GM23338 (cell line): ENCODE data around the gene TNFSF13. TPM values are rescaled to one million over a fixed set of nuclear protein-coding genes. Genes with fewer than 3 reads are reported as not detected.

ENCODE experiments used
- ATAC-seq: fragments of 200-7000 bp; cut with Tn5 transposase; 3 replicates; pipeline ENCODE4 v1.9.1; 2020
- DNase-seq: peaks from one replicate; pipeline ENCODE4 v3.0.0-alpha.2; 2015; ENCODE audit warnings: low spot score
- H2AFZ ChIP-seq: fragments of 200-600 bp; sonication (generic); 2 replicates; pipeline ENCODE4 v1.8.0; 2016; ENCODE audit warnings: antibody characterized with exemption, mild to moderate bottlenecking, moderate library complexity
- H3F3A ChIP-seq: fragments of 200-600 bp; sonication (generic); replicated peaks from 2 replicates; pipeline ENCODE4 v1.8.0; 2017; ENCODE audit warnings: antibody characterized with exemption, mixed run types, low read depth
- H3K27ac ChIP-seq: fragments of 200-600 bp; sonication (generic); 2 replicates; pipeline ENCODE4 v1.6.1; 2016; ENCODE audit warnings: low read depth
- H3K27me3 ChIP-seq: fragments of 200-600 bp; sonication (generic); 2 replicates; pipeline ENCODE4 v1.8.0; 2016; ENCODE audit warnings: mild to moderate bottlenecking, mixed run types, moderate library complexity; ENCODE audit not compliant: insufficient read depth
- H3K36me3 ChIP-seq: fragments of 200-600 bp; sonication (generic); 2 replicates; pipeline ENCODE4 v1.8.0; 2016; ENCODE audit warnings: mild to moderate bottlenecking; ENCODE audit not compliant: insufficient read depth
- H3K4me1 ChIP-seq: fragments of 200-600 bp; sonication (generic); 2 replicates; pipeline ENCODE4 v1.8.0; 2016; ENCODE audit warnings: mild to moderate bottlenecking, moderate library complexity; ENCODE audit not compliant: insufficient read depth
- H3K4me2 ChIP-seq: fragments of 200-600 bp; sonication (generic); 2 replicates; pipeline ENCODE4 v1.7.1; 2017; ENCODE audit warnings: mixed run types
- H3K4me3 ChIP-seq: fragments of 200-600 bp; sonication (generic); 2 replicates; pipeline ENCODE4 v1.6.1; 2016; ENCODE audit warnings: mixed run types
- H3K79me2 ChIP-seq: fragments of 200-600 bp; sonication (generic); replicated peaks from 2 replicates; pipeline ENCODE4 v1.8.0; 2017; ENCODE audit warnings: mild to moderate bottlenecking; ENCODE audit not compliant: insufficient read depth
- H3K9me2 ChIP-seq: fragments of 200-600 bp; sonication (generic); 2 replicates; pipeline ENCODE4 v1.8.0; 2017; ENCODE audit not compliant: insufficient read depth
- H4K20me1 ChIP-seq: fragments of 200-600 bp; sonication (generic); replicated peaks from 2 replicates; pipeline ENCODE4 v1.8.0; 2017; ENCODE audit warnings: mild to moderate bottlenecking; ENCODE audit not compliant: insufficient read depth
- H3K27ac Mint-ChIP-seq: 2 replicates; pipeline ENCODE4 v1.8.0; 2020; ENCODE audit warnings: inconsistent platforms, mild to moderate bottlenecking, moderate library complexity, mixed read lengths
- H3K27me3 Mint-ChIP-seq: 3 replicates; pipeline ENCODE4 v1.8.0; 2022; ENCODE audit warnings: low read depth, mild to moderate bottlenecking, moderate library complexity, mixed read lengths, inconsistent platforms; ENCODE audit not compliant: insufficient read depth, poor library complexity
- H3K36me3 Mint-ChIP-seq: 3 replicates; pipeline ENCODE4 v1.8.0; 2021; ENCODE audit warnings: low read depth, mild to moderate bottlenecking, inconsistent platforms, moderate library complexity, mixed read lengths
- H3K4me1 Mint-ChIP-seq: 3 replicates; pipeline ENCODE4 v1.8.0; 2020; ENCODE audit warnings: mild to moderate bottlenecking, inconsistent platforms, mixed read lengths
- H3K4me3 Mint-ChIP-seq: 3 replicates; pipeline ENCODE4 v1.8.0; 2021; ENCODE audit warnings: moderate library complexity, mild to moderate bottlenecking, inconsistent platforms, mixed read lengths
- H3K9me3 Mint-ChIP-seq: 3 replicates; pipeline ENCODE4 v1.8.0; 2020; ENCODE audit warnings: moderate library complexity, mild to moderate bottlenecking, inconsistent platforms, mixed read lengths
- CREB1 ChIP-seq: fragments of 250-450 bp; sonication (Bioruptor Pico); IDR thresholded peaks from 2 replicates; pipeline ENCODE4 v1.5.0; 2020; ENCODE audit warnings: low read depth, mild to moderate bottlenecking, moderate library complexity
- EZH2 ChIP-seq: fragments of 200-600 bp; sonication (generic); IDR thresholded peaks from one replicate; pipeline ENCODE4 v1.8.0; 2017; ENCODE audit warnings: antibody characterized with exemption, mild to moderate bottlenecking, low read depth; ENCODE audit not compliant: unreplicated experiment
- JUNB ChIP-seq: IDR thresholded peaks from one replicate; pipeline ENCODE4 v1.6.1; 2016; ENCODE audit warnings: antibody characterized with exemption; ENCODE audit not compliant: unreplicated experiment
- NANOG ChIP-seq: IDR thresholded peaks from 2 replicates; pipeline ENCODE4 v1.6.1; 2016; ENCODE audit warnings: antibody characterized with exemption, borderline replicate concordance
- POLR2AphosphoS5 ChIP-seq: IDR thresholded peaks from 2 replicates; pipeline ENCODE4 v1.6.1; 2016; ENCODE audit warnings: antibody characterized with exemption, low read depth
- STAT1 ChIP-seq: IDR thresholded peaks from one replicate; pipeline ENCODE4 v1.6.1; 2016; ENCODE audit warnings: antibody characterized with exemption; ENCODE audit not compliant: unreplicated experiment
- ZNF114 ChIP-seq: fragments of 250-450 bp; sonication (Bioruptor Pico); IDR thresholded peaks from 2 replicates; pipeline ENCODE4 v1.5.0; 2020; ENCODE audit warnings: mild to moderate bottlenecking, moderate library complexity
- ZNF331 ChIP-seq: fragments of 250-450 bp; sonication (Bioruptor Pico); IDR thresholded peaks from 2 replicates; pipeline ENCODE4 v1.5.0; 2020; ENCODE audit warnings: low read depth, mild to moderate bottlenecking, moderate library complexity
- polyA plus RNA-seq: library from polyadenylated mRNA; unstranded; fragments of >200 nt; fragmentation: Nextera tagmentation; extraction: Ambion mirVana; gene quantifications from 2 replicates; pipeline ENCODE4 v1.2.1, GENCODE V29; 2016
- total RNA-seq: library from RNA; depleted of rRNA; stranded (reverse); fragments of >200 nt; shearing (Covaris generic); gene quantifications from 2 replicates; pipeline ENCODE4 v1.2.3, GENCODE V29; 2014
- TF ChIP-seq, protein P1 (sequence below): IDR thresholded peaks from 2 replicates; pipeline ENCODE4 v1.6.1; 2016; ENCODE audit warnings: antibody characterized with exemption
- TF ChIP-seq, protein P2 (sequence below): fragments of 250-450 bp; sonication (Bioruptor Pico); IDR thresholded peaks from 2 replicates; pipeline ENCODE4 v1.5.0; 2020; ENCODE audit warnings: mild to moderate bottlenecking, moderate library complexity
- TF ChIP-seq, protein P3 (sequence below), 2 experiments: fragments of 200-600 bp in 1 of 2; sonication (generic) in 1 of 2; conservative IDR thresholded peaks; 2 replicates each; pipeline versions ENCODE4 v1.5.1 to v1.6.1; 2016 to 2017; ENCODE audit warnings: antibody characterized with exemption in 2 of 2, low read depth in 2 of 2, mild to moderate bottlenecking in 2 of 2, moderate library complexity in 1 of 2
- TF ChIP-seq, protein P4 (sequence below): IDR thresholded peaks from one replicate; pipeline ENCODE4 v1.6.1; 2018; ENCODE audit warnings: antibody characterized with exemption; ENCODE audit not compliant: unreplicated experiment

The TNFSF13 gene
- total and polyA plus RNA-seq, 2 experiments from 2014 or later, result 2.2 TPM; not detected in 1

DNA sequence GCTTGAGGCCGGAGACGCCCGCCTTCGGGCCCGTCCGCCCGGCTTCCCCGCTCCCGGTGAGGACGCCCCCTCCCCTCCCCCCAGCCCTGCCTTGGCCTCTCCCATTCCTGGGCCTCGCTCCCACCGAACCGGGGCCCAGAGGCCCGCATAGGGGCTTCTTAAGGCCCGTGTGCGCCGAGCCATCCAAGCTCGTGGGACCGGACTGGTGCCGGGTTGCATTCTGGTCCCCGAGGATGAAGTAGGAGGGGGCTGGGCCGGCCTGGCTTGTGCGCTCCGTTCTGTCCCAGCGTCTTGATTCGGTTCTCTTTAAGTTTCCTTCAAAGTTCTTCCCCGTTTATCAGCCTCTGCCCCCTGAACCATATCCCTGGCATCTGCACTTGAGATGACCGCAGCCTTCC is 3.7 kb downstream of the TNFSF13 start:
- Histone ChIP-seq H3F3A (peaks cover 29% of the 10 kb centered on the region), H2AFZ (0 out of 2 replicates have a peak overlapping the region, but pooled peaks have one; percentile 32), H3K4me1 (peaks cover 42% of the 10 kb centered on the region), H3K27ac (peak overlapping the region; percentile 63), H3K4me2 (peak overlapping the region; percentile 99), H4K20me1 (peaks cover 10% of the 10 kb centered on the region), H3K27me3 (no peaks in the 10 kb centered on the region), H3K9me2 (no peaks in the 10 kb centered on the region), H3K36me3 (peaks cover 23% of the 10 kb centered on the region; the same call in 1 of the 2 replicates), H3K4me3 (peak overlapping the region; percentile 96), H3K79me2 (peaks cover 44% of the 10 kb centered on the region)
- Mint-ChIP-seq H3K27me3 (peaks cover 24% of the 10 kb centered on the region), H3K27ac (peak overlapping the region; percentile 93), H3K4me1 (peaks cover 43% of the 10 kb centered on the region), H3K4me3 (peak overlapping the region; percentile 93), H3K36me3 (peaks cover 43% of the 10 kb centered on the region), H3K9me3 (no peaks in the 10 kb centered on the region)
- DNase-seq (peak; percentile 64), ATAC-seq (peak; percentile 10)
- TF ChIP-seq, protein P1, sequence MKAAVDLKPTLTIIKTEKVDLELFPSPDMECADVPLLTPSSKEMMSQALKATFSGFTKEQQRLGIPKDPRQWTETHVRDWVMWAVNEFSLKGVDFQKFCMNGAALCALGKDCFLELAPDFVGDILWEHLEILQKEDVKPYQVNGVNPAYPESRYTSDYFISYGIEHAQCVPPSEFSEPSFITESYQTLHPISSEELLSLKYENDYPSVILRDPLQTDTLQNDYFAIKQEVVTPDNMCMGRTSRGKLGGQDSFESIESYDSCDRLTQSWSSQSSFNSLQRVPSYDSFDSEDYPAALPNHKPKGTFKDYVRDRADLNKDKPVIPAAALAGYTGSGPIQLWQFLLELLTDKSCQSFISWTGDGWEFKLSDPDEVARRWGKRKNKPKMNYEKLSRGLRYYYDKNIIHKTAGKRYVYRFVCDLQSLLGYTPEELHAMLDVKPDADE, result no peak
- TF ChIP-seq JUNB (no peak), ZNF331 (CRISPR knock-in tag) (no peak), STAT1 (no peak), ZNF114 (CRISPR knock-in tag) (no peak), CREB1 (CRISPR knock-in tag) (no peak), POLR2AphosphoS5 (no peak), NANOG (no peak), EZH2 (no peak)
- TF ChIP-seq, protein P2, sequence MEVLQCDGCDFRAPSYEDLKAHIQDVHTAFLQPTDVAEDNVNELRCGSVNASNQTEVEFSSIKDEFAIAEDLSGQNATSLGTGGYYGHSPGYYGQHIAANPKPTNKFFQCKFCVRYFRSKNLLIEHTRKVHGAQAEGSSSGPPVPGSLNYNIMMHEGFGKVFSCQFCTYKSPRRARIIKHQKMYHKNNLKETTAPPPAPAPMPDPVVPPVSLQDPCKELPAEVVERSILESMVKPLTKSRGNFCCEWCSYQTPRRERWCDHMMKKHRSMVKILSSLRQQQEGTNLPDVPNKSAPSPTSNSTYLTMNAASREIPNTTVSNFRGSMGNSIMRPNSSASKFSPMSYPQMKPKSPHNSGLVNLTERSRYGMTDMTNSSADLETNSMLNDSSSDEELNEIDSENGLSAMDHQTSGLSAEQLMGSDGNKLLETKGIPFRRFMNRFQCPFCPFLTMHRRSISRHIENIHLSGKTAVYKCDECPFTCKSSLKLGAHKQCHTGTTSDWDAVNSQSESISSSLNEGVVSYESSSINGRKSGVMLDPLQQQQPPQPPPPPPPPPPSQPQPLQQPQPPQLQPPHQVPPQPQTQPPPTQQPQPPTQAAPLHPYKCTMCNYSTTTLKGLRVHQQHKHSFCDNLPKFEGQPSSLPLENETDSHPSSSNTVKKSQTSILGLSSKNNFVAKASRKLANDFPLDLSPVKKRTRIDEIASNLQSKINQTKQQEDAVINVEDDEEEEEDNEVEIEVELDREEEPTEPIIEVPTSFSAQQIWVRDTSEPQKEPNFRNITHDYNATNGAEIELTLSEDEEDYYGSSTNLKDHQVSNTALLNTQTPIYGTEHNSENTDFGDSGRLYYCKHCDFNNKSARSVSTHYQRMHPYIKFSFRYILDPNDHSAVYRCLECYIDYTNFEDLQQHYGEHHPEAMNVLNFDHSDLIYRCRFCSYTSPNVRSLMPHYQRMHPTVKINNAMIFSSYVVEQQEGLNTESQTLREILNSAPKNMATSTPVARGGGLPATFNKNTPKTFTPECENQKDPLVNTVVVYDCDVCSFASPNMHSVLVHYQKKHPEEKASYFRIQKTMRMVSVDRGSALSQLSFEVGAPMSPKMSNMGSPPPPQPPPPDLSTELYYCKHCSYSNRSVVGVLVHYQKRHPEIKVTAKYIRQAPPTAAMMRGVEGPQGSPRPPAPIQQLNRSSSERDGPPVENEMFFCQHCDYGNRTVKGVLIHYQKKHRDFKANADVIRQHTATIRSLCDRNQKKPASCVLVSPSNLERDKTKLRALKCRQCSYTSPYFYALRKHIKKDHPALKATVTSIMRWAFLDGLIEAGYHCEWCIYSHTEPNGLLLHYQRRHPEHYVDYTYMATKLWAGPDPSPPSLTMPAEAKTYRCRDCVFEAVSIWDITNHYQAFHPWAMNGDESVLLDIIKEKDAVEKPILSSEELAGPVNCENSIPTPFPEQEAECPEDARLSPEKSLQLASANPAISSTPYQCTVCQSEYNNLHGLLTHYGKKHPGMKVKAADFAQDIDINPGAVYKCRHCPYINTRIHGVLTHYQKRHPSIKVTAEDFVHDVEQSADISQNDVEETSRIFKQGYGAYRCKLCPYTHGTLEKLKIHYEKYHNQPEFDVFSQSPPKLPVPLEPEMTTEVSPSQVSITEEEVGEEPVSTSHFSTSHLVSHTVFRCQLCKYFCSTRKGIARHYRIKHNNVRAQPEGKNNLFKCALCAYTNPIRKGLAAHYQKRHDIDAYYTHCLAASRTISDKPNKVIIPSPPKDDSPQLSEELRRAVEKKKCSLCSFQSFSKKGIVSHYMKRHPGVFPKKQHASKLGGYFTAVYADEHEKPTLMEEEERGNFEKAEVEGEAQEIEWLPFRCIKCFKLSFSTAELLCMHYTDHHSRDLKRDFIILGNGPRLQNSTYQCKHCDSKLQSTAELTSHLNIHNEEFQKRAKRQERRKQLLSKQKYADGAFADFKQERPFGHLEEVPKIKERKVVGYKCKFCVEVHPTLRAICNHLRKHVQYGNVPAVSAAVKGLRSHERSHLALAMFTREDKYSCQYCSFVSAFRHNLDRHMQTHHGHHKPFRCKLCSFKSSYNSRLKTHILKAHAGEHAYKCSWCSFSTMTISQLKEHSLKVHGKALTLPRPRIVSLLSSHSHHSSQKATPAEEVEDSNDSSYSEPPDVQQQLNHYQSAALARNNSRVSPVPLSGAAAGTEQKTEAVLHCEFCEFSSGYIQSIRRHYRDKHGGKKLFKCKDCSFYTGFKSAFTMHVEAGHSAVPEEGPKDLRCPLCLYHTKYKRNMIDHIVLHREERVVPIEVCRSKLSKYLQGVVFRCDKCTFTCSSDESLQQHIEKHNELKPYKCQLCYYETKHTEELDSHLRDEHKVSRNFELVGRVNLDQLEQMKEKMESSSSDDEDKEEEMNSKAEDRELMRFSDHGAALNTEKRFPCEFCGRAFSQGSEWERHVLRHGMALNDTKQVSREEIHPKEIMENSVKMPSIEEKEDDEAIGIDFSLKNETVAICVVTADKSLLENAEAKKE, result no peak
- TF ChIP-seq, protein P3, sequence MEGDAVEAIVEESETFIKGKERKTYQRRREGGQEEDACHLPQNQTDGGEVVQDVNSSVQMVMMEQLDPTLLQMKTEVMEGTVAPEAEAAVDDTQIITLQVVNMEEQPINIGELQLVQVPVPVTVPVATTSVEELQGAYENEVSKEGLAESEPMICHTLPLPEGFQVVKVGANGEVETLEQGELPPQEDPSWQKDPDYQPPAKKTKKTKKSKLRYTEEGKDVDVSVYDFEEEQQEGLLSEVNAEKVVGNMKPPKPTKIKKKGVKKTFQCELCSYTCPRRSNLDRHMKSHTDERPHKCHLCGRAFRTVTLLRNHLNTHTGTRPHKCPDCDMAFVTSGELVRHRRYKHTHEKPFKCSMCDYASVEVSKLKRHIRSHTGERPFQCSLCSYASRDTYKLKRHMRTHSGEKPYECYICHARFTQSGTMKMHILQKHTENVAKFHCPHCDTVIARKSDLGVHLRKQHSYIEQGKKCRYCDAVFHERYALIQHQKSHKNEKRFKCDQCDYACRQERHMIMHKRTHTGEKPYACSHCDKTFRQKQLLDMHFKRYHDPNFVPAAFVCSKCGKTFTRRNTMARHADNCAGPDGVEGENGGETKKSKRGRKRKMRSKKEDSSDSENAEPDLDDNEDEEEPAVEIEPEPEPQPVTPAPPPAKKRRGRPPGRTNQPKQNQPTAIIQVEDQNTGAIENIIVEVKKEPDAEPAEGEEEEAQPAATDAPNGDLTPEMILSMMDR (conservative IDR thresholded peaks at IDR 0.05; ENCODE audit: low read depth in 2 of 2), result no peak
- TF ChIP-seq, protein P4, sequence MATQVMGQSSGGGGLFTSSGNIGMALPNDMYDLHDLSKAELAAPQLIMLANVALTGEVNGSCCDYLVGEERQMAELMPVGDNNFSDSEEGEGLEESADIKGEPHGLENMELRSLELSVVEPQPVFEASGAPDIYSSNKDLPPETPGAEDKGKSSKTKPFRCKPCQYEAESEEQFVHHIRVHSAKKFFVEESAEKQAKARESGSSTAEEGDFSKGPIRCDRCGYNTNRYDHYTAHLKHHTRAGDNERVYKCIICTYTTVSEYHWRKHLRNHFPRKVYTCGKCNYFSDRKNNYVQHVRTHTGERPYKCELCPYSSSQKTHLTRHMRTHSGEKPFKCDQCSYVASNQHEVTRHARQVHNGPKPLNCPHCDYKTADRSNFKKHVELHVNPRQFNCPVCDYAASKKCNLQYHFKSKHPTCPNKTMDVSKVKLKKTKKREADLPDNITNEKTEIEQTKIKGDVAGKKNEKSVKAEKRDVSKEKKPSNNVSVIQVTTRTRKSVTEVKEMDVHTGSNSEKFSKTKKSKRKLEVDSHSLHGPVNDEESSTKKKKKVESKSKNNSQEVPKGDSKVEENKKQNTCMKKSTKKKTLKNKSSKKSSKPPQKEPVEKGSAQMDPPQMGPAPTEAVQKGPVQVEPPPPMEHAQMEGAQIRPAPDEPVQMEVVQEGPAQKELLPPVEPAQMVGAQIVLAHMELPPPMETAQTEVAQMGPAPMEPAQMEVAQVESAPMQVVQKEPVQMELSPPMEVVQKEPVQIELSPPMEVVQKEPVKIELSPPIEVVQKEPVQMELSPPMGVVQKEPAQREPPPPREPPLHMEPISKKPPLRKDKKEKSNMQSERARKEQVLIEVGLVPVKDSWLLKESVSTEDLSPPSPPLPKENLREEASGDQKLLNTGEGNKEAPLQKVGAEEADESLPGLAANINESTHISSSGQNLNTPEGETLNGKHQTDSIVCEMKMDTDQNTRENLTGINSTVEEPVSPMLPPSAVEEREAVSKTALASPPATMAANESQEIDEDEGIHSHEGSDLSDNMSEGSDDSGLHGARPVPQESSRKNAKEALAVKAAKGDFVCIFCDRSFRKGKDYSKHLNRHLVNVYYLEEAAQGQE, result no peak
